Measurements from ENCODE around the gene ADAMTSL3.
"Not testable (repeated sequence)": the region's sequence is repeated elsewhere in the genome, so short reads cannot be mapped to it uniquely, and the experiment has no call there.

ADAMTSL3 gene

DNA sequence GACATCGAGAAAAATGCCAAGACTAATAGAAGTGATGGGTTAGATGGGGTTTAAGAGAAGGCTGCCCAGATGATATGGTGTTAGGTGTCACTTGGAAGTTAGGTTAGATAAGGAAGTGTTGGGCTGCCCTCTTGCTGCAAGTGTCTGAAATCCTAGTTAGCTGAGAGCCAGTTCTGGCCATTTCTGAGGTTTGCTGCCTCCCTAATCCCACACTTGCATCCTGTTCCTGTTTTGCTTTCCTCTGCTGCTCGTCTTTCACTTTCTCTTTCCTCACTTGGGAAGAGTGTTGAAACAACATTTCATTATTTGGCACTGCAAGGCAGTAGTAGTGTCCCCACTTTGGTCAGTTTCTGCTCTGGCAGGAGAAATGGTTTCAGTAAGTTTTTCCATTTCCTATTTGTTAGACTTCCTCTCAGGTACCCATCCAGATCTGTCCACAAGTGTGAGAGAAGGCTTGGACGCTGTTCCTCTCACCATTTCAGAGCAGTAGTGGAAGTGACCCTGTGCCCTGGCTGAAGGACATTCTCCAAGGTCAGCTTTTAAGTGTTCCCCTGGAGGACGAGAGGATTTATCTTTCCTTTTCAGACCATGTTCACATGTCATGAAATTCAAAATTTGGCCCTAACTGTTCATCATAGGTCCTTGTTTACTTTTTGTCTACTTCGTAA lies 93.3 kb downstream of the ADAMTSL3 start:
- DNase-seq: peak in 8 of 56 donors; percentile 1 to 18 (median 6)

DNA sequence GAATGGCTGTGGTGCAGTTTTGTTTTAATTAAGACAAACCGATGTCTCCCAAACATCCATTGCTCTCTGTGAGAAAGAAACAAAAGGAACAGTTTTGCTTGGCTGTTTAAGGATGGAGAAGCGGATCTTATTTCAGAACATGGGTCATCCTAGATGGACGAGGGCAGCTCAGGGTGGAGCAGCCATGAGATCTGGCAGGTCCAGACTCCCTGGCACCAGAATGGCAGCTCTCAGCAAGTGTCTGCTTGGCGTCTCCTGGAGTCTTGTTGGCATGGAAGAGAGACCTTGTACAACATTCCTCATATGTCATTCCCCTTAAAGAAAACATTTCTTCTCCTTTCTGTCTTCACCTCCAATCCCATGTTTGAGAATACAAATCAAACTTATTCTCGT lies 93.8 kb downstream of the ADAMTSL3 start:
- DNase-seq: no peak

DNA sequence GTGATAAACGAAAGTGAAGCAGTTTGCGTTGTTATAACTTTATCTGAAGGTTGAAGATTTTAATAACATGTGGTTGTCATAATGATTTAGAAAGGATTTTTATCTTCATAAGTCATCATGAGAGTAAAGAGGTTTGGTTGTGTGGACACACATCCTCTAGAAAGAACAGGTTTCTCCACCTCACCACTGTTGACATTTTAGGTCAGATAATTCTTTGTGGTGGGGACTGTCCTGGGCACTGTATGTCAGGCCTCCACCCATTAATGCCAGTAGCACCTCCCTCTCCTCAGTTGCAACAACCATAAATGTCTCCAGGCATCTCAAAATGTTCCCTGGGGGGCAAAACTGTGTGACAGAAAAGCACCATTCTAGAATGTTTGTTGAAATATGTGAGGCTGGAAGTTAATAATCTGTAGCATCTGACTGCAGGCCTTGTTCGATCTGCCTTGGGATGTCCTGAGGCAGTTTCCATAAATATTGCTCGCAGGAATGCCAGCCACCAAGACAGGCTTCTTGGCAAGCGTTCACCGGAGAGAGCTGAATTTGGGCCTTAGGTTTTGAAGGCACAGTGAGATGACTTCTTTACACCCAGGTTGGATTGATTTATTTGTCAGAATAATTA lies 100.1 kb downstream of the ADAMTSL3 start:
- DNase-seq: no peak

DNA sequence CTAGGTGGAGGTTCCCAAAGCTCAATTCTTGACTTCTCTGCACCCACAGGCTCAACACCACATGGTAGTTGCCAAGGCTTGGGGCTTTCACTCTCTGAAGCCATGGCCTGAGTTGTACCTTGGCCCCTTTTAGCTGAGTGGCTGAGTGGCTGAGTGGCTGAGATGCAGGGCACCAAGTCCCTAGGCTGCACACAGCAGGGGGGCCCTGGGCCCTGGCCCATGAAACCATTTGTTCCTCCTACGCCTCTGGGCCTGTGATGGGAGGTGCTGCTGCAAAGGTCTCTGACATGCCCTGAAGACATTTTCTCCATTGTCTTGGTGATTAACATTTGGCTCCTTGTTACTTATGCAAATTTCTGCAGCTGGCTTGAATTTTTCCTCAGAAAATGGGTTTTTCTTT lies 103.4 kb downstream of the ADAMTSL3 start:
- not testable (repeated sequence) for DNase-seq

DNA sequence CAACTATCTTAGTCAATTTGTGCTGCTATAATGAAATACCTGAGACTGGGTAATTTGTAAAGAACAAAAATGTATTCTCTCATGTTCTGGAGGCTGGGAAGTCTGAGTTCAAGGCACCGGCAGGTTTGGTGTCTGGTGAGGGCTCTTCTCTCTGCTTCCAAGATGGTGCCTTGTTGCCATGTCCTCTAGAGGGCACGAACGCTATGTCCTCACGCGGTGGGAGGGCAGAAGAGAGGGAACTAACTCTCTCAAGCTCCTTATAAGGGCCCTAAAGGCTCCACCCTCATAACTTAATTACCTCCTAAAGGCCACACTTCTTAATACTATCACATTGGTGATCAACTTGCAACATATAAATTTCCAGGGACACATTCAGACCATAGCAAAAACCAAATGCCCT lies 108.4 kb downstream of the ADAMTSL3 start:
- DNase-seq: no peak

DNA sequence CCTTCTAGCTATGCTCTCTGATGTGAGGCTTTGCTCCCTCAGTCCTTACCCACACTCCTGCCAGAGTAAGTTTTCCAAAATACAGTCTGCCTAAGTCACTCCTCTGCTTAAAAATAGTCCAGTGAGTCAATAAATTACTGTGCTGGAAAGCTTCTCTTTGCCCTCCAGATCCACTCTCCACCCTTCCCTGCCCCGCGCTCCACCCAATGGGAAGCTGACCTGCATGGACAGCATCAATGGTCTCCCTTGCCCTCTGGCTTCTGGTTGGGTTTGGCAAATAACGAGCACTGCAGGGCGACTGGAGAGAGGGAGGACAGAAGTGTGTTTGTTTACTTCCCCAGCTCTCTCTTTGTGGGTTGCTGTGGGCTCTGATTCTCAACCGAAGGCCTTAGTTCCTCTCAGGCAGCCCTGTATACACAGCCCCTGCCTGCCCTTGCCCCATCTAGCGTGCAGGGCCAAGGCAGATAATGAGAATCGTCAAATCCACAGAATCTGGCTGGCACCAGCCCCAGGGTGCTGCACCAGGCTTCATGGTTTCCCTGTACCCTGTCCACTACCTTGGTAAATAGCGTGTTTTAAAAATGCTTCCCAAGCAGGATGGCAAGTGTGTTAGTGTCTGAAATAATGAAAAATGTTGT lies 110.4 kb downstream of the ADAMTSL3 start:
- DNase-seq: peak in 18 of 56 donors; percentile 3 to 41 (median 10)

DNA sequence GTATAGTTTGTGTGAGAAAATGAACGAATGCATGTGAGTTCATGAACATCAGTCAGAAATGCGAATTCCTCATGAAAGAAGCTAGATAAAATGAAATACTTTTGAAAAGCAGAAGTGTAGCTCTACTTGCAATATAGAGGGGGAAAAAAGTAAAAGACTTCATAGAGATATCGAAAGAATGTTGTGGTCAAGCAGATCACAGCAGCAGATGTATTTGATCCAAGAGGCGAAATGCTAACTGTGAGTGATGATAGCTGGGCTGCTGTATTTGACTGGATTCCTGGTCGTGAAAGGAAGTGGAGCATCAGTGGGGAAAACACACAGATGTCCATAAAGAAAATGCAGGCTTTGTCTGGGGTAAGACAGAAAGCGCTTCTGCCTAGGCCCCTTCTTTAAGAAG lies 112.4 kb downstream of the ADAMTSL3 start:
- DNase-seq: no peak

DNA sequence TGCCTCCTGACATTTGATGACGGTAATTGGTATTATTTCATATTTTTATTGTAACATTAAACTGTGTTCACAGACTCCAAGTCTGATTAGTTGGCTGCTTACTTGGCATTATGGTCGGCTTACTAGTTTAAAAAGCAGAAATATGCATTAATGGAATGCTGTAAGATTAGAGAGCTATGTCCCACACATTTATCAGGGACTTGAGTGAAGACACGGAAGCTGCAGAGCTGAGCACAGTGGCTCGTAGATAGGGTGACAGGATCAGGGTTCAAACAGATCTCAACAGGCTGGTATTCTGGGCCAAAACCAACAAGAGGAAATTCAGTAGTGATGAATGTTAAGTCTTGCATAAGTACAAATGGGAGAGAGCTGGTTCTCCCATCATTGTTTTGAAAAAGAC lies 113.8 kb downstream of the ADAMTSL3 start:
- DNase-seq: no peak

DNA sequence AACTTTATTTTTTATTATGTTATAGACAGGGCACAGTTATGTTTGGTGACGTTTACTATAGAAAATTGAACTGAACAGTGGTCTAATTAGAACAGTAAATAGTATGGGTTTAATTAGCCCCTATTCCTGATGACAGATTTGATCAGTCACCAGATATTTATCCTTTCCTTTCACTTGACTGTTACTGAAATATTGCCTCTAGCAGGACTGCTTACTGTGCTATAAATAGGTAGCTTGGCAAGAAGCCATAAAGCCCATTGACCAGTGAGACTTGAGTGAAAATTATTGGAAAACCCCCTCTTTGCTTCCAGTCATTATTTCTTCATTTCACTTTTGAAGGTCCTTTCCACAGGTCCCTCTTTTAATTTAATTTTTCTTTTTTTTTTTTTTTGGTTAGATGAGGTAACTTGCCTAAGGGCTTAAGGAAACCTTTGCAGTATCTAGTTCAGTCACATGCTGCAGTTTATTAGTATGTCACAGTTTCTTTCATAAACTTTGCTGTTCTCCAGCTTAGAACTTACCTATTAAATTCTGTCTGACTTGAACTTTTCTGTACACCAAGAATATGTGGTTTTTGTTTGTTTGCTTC lies 115.6 kb downstream of the ADAMTSL3 start:
- no peak for DNase-seq

DNA sequence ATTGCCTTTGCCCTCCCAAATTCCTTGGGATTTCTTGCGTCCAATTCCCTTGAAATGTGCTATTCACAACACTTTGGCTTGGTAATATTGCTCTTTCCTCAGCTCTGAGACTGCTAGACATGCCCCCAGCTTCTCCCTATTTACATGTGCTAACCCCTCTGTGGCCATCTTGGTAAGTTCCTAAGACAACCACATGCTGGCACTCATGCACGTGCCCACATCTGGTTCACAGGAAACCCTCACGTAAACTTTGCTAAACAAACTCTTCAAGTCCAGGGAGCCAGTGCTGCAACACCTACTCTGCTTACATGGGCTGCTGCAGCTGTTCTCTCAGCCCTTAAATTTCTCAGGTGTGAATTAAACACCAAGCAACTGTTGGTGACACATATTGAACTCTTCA lies 121.8 kb downstream of the ADAMTSL3 start:
- no peak for DNase-seq

DNA sequence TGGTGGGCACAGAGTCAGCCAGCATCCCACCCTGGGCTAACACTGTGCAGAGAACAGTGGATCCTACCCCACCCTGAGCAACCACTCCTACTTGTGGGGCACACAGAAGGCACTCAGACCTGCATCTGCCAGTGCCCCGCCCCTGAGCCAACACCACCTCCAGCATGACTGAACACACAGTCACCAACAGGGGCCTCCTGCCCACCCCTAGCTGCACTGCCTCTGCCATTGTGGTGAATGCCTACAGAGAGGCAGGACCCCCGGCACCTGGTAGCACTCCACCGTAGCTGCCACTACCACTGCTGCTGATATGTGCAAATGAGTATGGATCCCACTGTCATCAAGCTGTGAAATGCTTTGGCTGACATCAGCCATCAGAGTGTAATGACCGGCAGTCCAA lies 123.1 kb downstream of the ADAMTSL3 start:
- no peak for DNase-seq

DNA sequence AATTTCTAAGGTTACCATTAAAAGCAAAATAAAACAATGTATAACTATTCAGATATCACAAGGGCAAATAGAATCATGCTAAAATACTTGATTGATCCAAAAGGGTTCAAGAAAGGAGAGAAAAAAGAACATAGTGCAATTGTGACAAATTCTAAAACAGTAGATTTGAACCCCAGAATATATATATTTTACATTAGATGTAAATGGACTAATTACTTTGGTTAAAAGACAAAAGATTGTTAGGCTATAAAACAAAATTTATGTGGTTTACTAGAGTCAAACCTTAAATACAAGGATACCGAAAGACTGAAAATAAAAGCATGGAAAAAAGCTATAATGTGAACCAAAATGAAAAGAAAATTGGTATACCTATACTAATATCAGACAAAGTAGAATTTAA lies 129.3 kb downstream of the ADAMTSL3 start:
- no peak for DNase-seq

DNA sequence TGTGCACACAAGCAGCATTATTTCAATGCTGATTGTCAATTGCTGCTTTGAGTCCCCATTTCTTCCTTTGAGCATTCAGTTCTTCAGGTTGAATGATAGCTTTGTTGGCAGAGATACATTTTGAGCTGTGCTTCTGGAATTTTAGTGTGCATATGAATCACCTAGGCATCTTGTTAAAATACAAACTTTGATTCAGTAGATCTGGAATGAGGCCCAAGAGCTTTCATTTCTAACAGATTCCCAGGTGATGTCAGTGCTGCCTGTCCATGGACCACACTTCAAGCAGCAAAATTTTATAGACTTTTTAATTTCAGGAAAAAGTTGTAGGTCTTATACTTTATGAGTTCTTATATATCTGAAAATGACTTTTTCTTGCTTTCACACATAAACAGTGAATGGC lies 131.1 kb downstream of the ADAMTSL3 start:
- no peak for DNase-seq

DNA sequence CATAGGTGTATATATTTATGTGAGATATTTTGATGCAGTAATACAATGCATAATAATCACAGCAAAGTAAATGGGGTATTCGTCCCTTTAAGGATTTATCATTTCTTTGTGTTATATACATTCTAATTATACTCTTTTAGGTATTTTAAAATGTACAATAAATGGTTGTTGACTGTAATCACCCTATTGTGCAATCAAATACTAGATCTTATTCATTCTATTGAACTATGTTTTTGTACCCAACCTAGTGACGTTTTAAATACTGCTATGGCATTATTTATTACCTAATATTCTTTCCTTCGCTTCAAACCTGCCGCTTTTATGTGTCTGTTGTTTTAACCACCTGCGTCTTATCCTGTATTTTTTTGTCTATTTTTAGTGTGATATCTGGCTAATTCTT lies 132.4 kb downstream of the ADAMTSL3 start:
- DNase-seq: no peak

DNA sequence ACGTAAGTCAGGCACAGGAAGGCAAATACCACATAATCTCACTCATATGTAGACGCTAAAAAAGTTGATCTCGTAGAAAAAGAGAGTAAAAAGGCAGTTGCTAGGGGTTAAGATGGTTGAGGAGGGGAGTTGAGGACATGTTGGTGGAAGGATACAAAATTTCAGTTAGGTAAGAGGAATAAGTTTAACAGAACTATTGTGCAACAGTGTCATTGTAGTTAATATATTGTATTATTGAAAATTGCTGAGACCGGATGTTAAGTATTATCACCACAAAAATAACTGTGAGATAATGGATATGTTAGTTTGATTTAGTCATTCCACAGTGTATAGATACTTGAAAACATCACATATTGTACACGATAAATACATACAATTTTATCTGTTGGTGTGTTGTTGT lies 139.1 kb downstream of the ADAMTSL3 start:
- no peak for DNase-seq

DNA sequence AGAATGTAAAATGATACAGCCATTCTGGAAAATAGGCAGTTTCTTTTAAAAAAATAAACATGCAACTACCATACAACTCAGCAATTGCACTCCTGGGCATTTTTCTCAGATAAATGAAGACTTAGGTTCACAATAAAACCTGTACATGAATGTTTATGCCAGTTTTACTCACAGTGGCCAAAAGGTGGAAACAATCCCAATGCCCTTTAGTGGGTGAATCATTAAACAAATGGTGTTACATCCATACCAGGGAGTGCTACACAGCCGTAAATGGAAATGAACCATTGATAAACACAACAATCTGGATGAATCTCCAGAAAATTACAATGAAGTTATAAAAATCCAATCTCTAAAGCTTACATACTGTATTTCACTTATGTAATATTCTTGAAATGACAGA lies 140.3 kb downstream of the ADAMTSL3 start:
- no peak for DNase-seq

DNA sequence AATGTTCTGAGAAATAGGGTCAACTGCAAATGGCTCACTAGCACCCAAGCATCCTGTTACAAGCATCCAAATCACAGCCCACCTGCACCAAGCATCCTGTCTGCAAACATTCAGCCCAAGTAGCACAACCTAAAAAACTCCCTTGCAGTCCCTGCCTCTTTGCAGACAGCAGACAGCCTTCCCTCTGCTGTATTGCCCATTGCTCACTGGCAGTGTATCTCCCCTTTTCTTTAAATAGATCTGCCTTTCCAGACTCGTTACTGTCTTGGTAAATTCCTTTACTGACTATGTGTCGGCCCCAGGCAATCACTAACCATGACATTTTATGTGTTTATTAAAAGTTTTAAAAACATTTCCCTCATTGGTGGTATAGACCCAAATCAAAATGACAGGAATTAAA lies 155.4 kb downstream of the ADAMTSL3 start:
- no peak for DNase-seq

DNA sequence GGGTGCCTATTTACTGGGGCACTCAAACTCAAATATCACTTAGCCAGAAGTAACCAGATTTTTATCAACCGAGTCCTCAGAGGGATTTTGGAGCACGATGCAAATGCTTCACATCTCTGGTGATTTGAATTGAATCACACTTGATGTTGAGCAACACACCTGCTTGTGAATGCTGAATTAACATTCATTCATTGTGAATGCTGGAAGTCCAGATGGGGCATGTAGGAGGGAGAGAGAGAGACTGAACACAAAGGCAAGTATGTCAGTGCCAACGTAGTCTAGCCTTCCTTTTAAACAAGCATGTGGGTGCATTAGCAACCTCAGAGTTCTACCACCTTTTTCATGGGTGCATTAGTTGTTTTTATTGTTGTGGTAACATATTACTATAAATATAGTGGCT lies 156.2 kb downstream of the ADAMTSL3 start:
- DNase-seq: no peak

DNA sequence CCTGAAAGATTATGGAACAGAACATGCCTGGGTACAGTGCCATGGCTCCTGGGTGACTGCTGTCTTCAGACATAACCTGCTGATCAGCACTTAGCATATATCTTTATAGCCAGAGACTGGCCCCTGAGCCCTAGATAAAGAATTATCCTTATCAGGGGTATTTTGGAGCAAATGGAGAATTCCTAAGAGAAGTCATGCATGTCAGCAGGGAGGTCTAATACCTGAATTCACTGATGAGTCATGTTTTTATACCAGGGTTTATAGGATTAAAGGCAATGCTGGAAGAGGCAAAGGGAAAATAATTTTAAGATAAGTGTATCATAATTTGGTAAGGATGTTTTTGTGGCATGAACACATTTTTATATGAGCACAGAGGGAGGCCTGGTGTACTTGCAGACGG lies 159.8 kb downstream of the ADAMTSL3 start:
- no peak for DNase-seq

DNA sequence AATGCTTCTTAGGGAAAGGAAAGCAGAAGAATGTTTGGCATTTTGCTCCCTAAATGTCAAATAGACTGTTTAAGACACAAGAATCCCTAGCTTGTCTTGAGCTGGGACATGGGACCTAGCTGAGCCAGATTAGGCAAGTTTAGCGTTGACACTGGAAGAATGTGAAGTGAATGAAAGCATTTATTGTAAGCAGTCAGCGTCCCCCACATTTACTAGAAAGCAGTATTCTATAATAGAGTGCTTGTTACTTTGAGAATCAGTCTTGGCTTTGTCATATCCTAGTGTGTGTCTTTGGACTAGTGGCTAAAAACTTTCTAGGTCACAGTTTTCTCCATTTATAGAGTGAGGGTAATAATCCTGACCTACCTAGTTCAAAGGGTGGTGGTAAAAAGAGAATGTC lies 161.6 kb downstream of the ADAMTSL3 start:
- DNase-seq: peak in 2 of 56 donors; percentile 3 to 26

DNA sequence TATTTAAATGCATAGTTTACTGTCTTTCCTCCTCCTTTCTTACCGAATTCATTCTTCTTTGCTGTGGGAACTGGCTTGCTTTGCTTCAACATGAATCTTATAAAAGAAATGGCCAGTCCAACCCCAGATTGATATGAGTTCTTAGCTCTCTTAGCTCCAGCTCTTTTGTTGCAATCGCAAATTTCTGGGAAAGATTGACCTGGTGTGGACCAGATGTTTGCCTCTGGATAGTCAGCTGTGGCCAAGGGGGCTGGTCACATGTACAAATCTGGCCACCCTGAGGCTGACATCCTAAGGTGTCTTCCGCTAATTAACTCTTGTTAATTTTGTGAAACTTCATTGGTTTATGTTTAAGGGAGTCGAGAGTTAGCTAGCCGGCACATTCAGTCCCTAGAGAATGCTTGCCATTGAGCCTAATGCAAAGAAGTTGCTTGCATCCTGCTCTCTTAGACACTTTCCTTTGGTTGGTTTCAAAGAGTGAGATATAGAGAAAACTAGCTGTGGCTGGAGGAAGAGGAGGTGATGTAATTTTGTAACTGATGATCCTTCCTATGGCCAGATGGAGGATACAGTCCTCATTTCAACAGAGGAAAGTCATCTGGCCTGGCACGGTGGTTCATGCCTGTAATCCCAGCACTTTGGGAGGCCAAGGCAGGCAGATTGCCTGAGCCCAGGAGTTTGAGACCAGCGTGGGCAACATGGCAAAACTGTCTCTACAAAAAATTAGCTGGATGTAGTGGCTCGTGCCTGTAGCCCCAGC lies 162.4 kb downstream of the ADAMTSL3 start:
- no peak for DNase-seq

DNA sequence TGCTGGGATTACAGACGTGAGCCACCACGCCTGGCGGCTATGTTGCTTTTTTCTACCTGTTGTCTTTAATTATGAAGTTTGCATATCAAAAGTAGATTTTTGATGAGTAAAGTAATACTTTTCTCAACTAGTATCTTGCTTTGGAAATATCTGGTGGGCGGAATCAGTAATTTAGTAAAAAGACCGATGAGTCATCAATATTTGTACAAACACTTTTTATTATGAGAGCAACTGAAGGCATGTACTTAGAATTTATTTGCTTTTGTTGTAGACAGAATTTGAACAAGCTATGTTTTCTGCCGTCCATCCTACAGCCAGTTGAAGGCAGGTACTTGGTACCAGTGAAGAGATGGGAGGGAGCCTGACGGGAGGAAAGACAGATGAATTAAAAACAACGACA lies 164.7 kb downstream of the ADAMTSL3 start:
- no peak for DNase-seq

Measured in amygdala (tissue), 56 donors.